Activated CD8-positive, alpha-beta memory T cell treated with anti-CD3 and anti-CD28 coated beads, Interleukin-2, amount 50 U/mL, for 24 hours (primary cell): Measurements from ENCODE around the gene OGA.
"Not testable (repeated sequence)": the region's sequence is repeated elsewhere in the genome, so short reads cannot be mapped to it uniquely, and the experiment has no call there.

Source experiments
- DNase-seq: peaks from one replicate; pipeline ENCODE4 v3.0.0-alpha.2; 2020; ENCODE audit errors: extremely low read depth

The OGA gene

GRCh38 chr10:101797403-101798059 is 20.7 kb downstream of the OGA start:
- DNase-seq, result no peak

DNA sequence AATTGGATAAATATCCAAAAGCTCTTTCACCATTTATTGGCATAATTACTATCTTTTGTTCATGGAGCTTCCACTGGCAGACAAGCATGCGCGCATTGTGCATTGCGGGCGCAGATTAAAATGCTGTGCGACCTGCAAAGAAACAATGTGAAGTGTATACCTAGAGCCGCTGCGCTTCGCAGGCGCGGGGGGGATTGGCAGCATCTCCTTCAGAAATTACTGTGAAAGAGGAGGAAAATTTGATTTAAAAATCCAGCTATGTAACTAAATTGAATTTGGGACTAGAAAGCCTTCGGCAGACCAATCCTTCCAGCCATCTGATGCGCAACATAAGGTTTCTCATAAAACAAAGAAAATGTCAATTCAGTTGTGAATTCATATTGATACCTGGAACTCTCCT is 24.7 kb downstream of the OGA start:
- no peak for DNase-seq

DNA sequence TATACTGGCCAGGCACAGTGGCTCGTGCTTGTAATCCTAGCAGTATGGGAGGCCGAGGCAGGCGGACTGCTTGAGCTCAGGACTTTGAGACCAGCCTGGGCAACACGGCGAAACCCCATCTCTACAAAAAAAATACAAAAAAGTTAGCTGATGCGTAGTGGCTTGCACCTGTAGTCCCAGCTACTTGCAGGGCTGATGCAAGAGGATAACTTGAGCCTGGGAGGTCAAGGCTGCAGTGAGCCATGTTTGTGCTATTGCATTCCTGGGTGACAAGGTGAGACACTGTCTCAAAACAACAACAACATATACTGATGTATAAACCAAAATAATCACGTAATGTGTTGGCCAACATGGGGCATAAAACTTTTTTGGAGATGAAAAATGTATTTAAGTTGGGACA is 28.6 kb downstream of the OGA start:
- DNase-seq, result no peak

- DNase-seq, result not testable (repeated sequence)
These were observed 29.0 kb downstream of the OGA start for GRCh38 chr10:101789231-101789630.

GRCh38 chr10:101785801-101786200 is 32.4 kb downstream of the OGA start:
- no peak for DNase-seq

DNA sequence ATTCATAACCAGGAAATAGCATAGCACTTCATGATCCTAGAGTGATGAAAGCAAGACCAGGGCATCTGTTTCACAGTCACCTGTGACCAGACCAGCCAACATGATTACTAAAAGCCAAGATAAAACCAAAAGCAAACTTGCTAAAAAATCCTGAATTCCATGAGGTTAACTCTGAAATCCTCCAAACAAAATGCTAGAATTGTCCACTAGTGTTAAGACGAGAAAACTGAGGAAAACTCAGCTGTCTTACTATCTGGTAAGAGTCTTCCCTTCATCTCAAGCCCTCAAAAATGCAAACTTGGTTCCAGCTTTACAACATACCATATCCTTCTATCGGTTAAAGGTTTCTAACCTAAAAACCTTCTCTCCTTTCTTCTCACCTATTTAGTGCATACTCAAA is 33.7 kb downstream of the OGA start:
- DNase-seq, result no peak

DNA sequence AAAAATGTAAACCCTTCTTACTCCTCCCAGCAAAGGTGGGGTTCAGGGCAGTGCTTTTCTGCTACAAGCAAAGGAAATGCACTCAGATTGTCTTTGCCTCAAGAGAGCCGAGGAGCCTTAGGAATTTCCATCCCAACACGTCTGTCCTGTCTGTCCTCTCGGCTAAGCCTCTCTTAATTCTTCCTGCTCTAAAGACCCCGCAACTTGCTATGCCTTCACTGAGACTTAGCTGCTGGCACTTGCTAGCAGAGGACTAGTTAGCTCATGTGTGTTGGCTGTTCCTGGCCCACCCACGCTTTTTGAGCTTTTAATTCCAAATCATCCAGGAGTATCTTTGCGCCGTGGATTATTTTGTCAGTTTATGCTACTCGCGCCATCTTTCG is 34.5 kb downstream of the OGA start:
- DNase-seq, result no peak

GRCh38 chr10:101782811-101783735 is 35.2 kb downstream of the OGA start, which contains the start of gene NPM3:
Gene NPM3 (minus strand): TSS chr10:101783446. CDS start chr10:101783390, 56 bp downstream.
- peak; percentile 78 for DNase-seq

GRCh38 chr10:101781984-101782810 is 36.0 kb downstream of the OGA start:
- no peak for DNase-seq

DNA sequence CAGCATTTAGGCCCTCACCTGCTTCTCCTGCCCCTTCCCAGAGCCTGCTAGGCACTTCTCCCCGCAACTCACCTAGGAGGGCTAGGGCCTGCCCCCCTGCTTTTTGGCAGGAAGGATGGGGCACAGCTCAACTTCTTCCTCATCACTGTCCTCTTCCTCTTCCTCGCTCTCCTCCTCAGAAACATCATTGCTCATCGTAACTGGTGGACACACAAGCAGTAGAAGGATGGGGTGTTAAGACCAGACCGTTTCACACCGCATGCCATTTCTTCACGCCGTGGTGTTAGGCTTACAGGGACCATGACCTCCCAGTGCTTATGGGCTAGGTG is 36.6 kb downstream of the OGA start:
- no peak for DNase-seq

GRCh38 chr10:101780818-101781654 is 37.2 kb downstream of the OGA start:
- DNase-seq, result peak; percentile 26

DNA sequence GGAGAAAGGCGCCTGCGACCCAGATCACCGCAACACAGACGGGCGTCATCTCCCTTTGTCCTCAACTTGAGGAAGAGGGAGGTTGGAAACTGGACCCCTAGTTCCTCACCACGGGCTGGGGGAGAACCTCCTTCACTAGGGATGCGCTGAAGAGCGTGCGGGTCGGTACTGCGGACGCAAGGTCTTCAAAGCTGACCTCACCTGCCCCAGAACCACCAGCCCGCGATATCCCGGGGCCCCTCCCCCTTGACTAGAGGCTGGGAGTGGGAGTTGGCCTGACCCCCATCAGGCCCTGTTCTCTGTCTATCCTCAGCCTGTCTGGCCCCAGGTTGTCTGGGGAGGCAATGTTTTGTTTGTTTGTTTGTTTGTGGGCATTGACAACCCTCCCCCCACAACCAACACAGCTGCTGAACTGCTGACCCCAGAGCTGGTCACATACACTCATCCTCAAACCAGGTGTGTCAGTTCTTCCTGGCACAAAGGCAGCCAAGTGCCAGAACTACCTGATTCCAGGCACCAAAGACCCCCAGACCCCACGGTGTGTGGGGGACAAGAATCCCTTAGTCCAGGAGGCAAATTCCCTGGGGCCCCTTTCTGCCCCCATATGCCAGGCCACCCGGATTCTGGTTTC is 37.9 kb downstream of the OGA start:
- no peak for DNase-seq

GRCh38 chr10:101779544-101780186 is 38.6 kb downstream of the OGA start:
- peak; percentile 47 for DNase-seq

DNA sequence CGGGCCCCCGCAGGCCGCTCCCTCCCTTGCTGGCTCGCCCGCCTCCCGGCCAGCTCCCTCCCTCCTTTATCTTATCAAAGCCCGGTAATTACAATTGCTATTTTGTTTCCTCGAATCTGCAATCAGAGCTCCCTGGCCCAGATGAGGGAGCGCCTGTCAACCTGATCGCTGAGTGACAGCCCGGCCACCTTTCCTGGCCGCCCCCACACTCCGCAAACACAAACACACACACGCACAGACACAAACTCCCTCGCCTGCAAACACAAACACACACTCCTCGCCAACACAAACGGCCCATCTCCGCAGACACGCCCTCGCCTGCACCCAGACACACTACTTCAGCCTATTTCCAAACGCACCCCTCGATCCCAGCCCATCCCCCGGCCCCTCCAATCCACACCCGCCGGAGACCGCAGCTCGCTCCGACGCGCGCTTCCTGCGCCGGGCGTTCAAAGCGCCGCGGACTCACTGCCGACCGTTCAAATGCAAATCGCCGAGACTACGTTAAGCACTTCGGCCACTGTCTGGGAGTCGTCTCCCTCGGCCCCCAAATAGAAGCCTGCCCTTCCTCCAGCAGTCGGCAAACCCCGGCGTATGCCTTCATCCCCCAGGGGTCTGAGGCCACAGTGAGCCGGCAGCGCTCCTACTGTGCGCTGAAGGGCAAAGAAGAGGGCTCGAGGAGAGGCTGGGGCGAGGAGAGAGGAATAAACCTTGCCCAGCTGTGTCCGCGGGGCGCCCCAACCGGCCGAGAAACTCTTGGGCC is 39.3 kb downstream of the OGA start:
- no peak for DNase-seq

GRCh38 chr10:101778151-101778780 is 40.0 kb downstream of the OGA start:
- DNase-seq, result no peak

- no peak for DNase-seq
These were observed 40.6 kb downstream of the OGA start for GRCh38 chr10:101777619-101778145.

- no peak for DNase-seq
These were observed 42.0 kb downstream of the OGA start for GRCh38 chr10:101776161-101776817.
